ENCODE results near the gene SLC24A3.

DNA sequence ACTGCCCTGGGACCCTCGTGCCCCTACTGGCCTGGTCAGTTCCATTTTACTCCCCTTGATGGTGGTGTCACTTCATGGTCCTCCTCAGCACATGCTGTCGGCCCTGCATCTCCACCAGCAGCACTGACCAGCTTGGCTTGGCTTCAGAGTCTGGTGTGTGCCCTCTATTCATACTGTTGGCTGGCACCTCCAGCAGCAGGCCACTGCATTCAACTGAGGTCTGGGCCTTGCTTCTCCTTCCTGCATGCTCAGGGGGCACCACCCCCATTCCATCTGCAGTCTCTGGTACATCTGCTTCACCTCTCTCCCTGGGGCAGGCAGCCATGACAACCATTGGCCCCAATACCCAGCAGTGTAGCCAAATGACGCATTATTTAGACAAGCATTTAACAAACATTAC, 155.9 kb downstream of the SLC24A3 start:
- TF ChIP-seq, protein P1, sequence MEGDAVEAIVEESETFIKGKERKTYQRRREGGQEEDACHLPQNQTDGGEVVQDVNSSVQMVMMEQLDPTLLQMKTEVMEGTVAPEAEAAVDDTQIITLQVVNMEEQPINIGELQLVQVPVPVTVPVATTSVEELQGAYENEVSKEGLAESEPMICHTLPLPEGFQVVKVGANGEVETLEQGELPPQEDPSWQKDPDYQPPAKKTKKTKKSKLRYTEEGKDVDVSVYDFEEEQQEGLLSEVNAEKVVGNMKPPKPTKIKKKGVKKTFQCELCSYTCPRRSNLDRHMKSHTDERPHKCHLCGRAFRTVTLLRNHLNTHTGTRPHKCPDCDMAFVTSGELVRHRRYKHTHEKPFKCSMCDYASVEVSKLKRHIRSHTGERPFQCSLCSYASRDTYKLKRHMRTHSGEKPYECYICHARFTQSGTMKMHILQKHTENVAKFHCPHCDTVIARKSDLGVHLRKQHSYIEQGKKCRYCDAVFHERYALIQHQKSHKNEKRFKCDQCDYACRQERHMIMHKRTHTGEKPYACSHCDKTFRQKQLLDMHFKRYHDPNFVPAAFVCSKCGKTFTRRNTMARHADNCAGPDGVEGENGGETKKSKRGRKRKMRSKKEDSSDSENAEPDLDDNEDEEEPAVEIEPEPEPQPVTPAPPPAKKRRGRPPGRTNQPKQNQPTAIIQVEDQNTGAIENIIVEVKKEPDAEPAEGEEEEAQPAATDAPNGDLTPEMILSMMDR (IDR thresholded peaks at IDR 0.05), result no peak
- TF ChIP-seq POLR2A (IDR thresholded peaks at IDR 0.05), result no peak

Measured in heart left ventricle (tissue), 13 donors.